KG1 (cell line): Measurements from ENCODE around the gene NAP1L5.

Experiments used
- DNase-seq: peaks from one replicate; lab custom pipeline; 2025; lab: John Stamatoyannopoulos, UW

The NAP1L5 gene

GRCh38 chr4:88660446-88661294 lies 37.0 kb downstream of the NAP1L5 start:
- DNase-seq: no peak

- DNase-seq: no peak
These were observed 37.8 kb downstream of the NAP1L5 start for GRCh38 chr4:88659890-88660208.

GRCh38 chr4:88659055-88659889 lies 38.4 kb downstream of the NAP1L5 start:
- no peak for DNase-seq

GRCh38 chr4:88655226-88655625 lies 42.4 kb downstream of the NAP1L5 start:
- DNase-seq: no peak

GRCh38 chr4:88653371-88653946 lies 44.2 kb downstream of the NAP1L5 start:
- no peak for DNase-seq

GRCh38 chr4:88649716-88650115 lies 47.9 kb downstream of the NAP1L5 start:
- no peak for DNase-seq

- no peak for DNase-seq
These were observed 50.9 kb downstream of the NAP1L5 start for GRCh38 chr4:88646528-88647280.

GRCh38 chr4:88645994-88646393 lies 51.6 kb downstream of the NAP1L5 start:
- DNase-seq: no peak
